GM12892 (cell line): Measurements from ENCODE around the gene NOXO1.

Experiments
- POLR2A ChIP-seq: IDR thresholded peaks from 2 replicates; pipeline ENCODE4 v1.6.1; 2011; ENCODE audit warnings: low read depth, low read length, control low read depth
- POLR2AphosphoS5 ChIP-seq: IDR thresholded peaks from 2 replicates; pipeline ENCODE4 v1.6.1; 2011; ENCODE audit warnings: low read depth, low read length, control low read depth
- TAF1 ChIP-seq: IDR thresholded peaks from 2 replicates; pipeline ENCODE4 v1.6.1; 2011; ENCODE audit warnings: low read depth, mild to moderate bottlenecking, control low read depth, low read length, borderline replicate concordance

GRCh38 chr16:1942810-1943726 is 38.2 kb downstream of the NOXO1 start, which contains the start of gene MSRB1:
- TF ChIP-seq POLR2A (peak; percentile 82), TAF1 (0 out of 2 replicates have a peak, but pooled peaks have one; percentile 43), POLR2AphosphoS5 (peak; percentile 53; the same call in 1 of the 2 replicates)
